VCaP (cell line): ENCODE results near the gene WFDC6.

ENCODE experiments used
- H3K27ac ChIP-seq: fragments of 450-650 bp; 2 replicates; pipeline ENCODE4 v1.5.1; 2017
- TF ChIP-seq, protein P1 (sequence below): fragments of 450-650 bp; conservative IDR thresholded peaks from 2 replicates; pipeline ENCODE4 v1.5.1; 2017; ENCODE audit warnings: mild to moderate bottlenecking, moderate library complexity

The WFDC6 gene

DNA sequence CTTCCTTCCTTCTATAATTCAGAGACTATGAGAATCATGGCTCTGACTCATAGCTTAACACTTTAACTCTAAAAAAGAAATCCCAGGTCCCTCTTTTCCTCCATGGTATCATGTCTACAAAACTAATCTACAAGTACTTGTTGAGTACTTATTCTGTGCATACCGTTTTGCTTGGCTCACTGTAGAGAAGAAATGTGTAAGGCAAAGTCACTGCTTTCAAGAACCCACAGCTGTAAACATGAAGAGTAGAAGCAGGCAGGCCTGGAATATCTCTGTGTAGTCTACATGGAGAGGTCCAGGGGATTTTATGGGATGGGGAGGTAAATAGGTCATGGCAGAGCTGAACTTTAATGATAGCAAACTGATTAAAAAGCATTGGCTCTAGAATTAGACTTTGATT lies 37.7 kb downstream of the WFDC6 start:
- no peak overlapping the region for H3K27ac ChIP-seq
- TF ChIP-seq, protein P1, sequence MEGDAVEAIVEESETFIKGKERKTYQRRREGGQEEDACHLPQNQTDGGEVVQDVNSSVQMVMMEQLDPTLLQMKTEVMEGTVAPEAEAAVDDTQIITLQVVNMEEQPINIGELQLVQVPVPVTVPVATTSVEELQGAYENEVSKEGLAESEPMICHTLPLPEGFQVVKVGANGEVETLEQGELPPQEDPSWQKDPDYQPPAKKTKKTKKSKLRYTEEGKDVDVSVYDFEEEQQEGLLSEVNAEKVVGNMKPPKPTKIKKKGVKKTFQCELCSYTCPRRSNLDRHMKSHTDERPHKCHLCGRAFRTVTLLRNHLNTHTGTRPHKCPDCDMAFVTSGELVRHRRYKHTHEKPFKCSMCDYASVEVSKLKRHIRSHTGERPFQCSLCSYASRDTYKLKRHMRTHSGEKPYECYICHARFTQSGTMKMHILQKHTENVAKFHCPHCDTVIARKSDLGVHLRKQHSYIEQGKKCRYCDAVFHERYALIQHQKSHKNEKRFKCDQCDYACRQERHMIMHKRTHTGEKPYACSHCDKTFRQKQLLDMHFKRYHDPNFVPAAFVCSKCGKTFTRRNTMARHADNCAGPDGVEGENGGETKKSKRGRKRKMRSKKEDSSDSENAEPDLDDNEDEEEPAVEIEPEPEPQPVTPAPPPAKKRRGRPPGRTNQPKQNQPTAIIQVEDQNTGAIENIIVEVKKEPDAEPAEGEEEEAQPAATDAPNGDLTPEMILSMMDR, result no peak

DNA sequence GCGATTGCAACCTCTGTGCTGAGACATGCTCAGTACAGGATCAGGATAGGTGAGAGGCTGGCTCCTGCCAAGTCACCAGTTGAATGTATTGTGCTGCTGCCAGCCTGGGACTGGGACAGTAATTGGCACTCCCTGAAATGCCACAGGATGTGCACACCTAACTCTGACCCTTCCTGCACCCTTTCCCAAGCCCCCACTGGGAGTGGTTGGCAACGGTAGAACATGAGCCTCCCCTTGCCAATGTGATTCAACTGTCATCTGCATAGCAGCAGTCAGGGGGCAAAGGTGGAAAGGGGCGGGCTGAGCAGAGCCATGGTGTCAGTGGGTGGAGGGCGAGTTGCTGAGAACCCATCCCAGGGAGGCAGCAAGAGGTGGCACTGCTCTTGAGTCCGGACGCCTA lies 39.3 kb downstream of the WFDC6 start:
- TF ChIP-seq, protein P1, result no peak
- no peak overlapping the region for H3K27ac ChIP-seq

- no peak overlapping the region for H3K27ac ChIP-seq
- TF ChIP-seq, protein P1, result no peak
Measured at GRCh38 chr20:45497971-45498494, 41.2 kb downstream of the WFDC6 start.

GRCh38 chr20:45496166-45496565 lies 43.1 kb downstream of the WFDC6 start:
- TF ChIP-seq, protein P1, result no peak
- no peak overlapping the region for H3K27ac ChIP-seq

DNA sequence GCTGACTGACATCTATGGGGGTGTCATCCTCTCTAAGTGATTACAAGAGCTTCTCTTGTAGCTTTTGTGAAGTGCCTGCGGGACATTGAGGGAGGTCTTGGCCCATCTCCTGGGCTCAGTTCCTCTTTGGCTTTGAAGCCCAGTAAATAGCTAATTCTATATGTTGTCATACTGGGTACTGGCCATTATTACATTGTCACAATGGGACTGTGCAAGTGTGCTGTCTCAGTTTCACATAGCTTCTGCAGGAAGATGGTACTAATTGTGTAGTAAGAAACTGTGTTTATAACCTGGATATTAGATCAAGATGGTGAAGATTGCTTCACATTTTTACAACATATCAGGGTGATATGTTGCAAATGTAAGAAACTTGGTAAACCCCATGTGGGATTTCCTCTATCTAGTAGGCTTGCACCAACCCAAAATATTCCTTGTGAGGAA lies 43.8 kb downstream of the WFDC6 start:
- H3K27ac ChIP-seq, result no peak overlapping the region
- TF ChIP-seq, protein P1, result no peak

DNA sequence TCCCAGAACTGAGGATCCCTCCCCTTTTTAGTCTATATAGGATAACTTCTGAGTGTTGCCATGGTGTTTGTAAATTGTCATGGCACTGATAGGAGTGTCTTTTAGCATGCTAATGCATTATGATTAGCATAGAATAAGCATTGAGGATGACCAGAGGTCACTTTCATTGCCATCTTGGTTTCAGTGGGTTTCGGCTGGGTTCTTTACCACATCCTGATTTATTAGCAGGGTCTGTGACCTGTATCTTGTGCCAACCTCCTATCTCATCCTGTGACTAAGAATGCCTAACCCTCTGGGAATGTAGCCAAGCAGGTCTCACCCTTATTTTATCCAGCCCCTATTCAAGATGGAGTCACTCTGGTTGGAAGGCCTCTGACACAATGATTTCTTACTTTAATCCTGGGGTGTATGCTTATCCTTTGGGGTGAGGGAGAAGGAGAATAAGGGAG lies 50.2 kb downstream of the WFDC6 start:
- no peak overlapping the region for H3K27ac ChIP-seq
- TF ChIP-seq, protein P1, result no peak

- no peak overlapping the region for H3K27ac ChIP-seq
- TF ChIP-seq, protein P1, result no peak; the same call in 1 of the 2 replicates
Measured at GRCh38 chr20:45487231-45487635, 52.0 kb downstream of the WFDC6 start.
